A549 treated with Hydrocortisone at 1 μM for 4 hours (cell line): ENCODE measurements around the gene SMG5. TPM values are rescaled to one million over a fixed set of nuclear protein-coding genes. Genes with fewer than 3 reads are reported as not detected.

ENCODE experiments used
- total RNA-seq: library from RNA; stranded (reverse); fragments of 200-300 nt; extraction: Qiagen RNA extraction; gene quantifications from 5 replicates; pipeline ENCODE4 v1.2.3, GENCODE V29; 2022

SMG5 gene
- 41.9 to 46.8 TPM (median 43.0 TPM) in 5 replicates for total RNA-seq

GRCh38 chr1:156282479-156283222, at the start of gene SMG5:
SMG5 (minus strand) TSS chr1:156282825; CDS start chr1:156282680, 145 bp downstream.

GRCh38 chr1:156298852-156299357, 16.3 kb upstream of the SMG5 start, which contains the start of gene VHLL:
VHLL (minus strand) TSS chr1:156299307; CDS start chr1:156299189, 118 bp downstream.

GRCh38 chr1:156295391-156295947, 12.8 kb upstream of the SMG5 start, which contains the start of gene GLMP:
GLMP (minus strand) TSS chr1:156295679; CDS start chr1:156295645, 34 bp downstream.

GRCh38 chr1:156284112-156284511, 1.5 kb upstream of the SMG5 start, which contains the start of gene TMEM79:
TMEM79 (plus strand) TSS chr1:156284325; CDS start chr1:156285227, 902 bp downstream.

GRCh38 chr1:156247460-156248322, 34.9 kb downstream of the SMG5 start, which contains the start of gene PAQR6:
PAQR6 (minus strand) TSS chr1:156248056; CDS start chr1:156246731, 1,325 bp downstream.

GRCh38 chr1:156241926-156242325, 40.7 kb downstream of the SMG5 start, which contains the start of gene BGLAP:
BGLAP (plus strand) TSS chr1:156242184; CDS start chr1:156242232, 48 bp downstream.

GRCh38 chr1:156212833-156213643, 69.6 kb downstream of the SMG5 start, which contains the start of gene PMF1:
PMF1 (plus strand) TSS chr1:156213007; CDS start chr1:156213016, 9 bp downstream.

Other genes starting within 250 kb of the SMG5 start
- 34.3 to 41.2 TPM (median 40.5 TPM) in 5 replicates for gene UBQLN4, start 229.0 kb downstream of the SMG5 start, total RNA-seq
- 140 to 156 TPM (median 148 TPM) in 5 replicates for gene LAMTOR2, start 228.0 kb downstream of the SMG5 start, total RNA-seq
- 0.17 to 0.28 TPM in 2 of 5 replicates, not detected in the others for gene RAB25, start 221.7 kb downstream of the SMG5 start, total RNA-seq
- 1.2 to 2.4 TPM (median 2.2 TPM) in 5 replicates for gene MEX3A, start 200.4 kb downstream of the SMG5 start, total RNA-seq
- 697 to 752 TPM (median 725 TPM) in 5 replicates for gene LMNA, start 168.1 kb downstream of the SMG5 start, total RNA-seq
- 0.36 to 0.43 TPM (median 0.40 TPM) in 5 replicates for gene SEMA4A, start 129.2 kb downstream of the SMG5 start, total RNA-seq
- gene SLC25A44, start 88.7 kb downstream of the SMG5 start, total RNA-seq = 25.7 to 32.0 TPM (median 27.0 TPM) in 5 replicates
- 47.7 to 63.9 TPM (median 60.3 TPM) in 5 replicates for gene PMF1, start 69.8 kb downstream of the SMG5 start, total RNA-seq
- 0.16 to 0.62 TPM (median 0.30 TPM) in 3 of 5 replicates, not detected in the others for gene BGLAP, start 40.6 kb downstream of the SMG5 start, total RNA-seq
- gene PAQR6, start 34.8 kb downstream of the SMG5 start, total RNA-seq = 2.7 to 4.3 TPM (median 3.3 TPM) in 5 replicates
- gene TMEM79, start 1.5 kb upstream of the SMG5 start, total RNA-seq = 7.4 to 8.6 TPM (median 7.5 TPM) in 5 replicates
- 36.3 to 48.1 TPM (median 45.0 TPM) in 5 replicates for gene GLMP, start 12.9 kb upstream of the SMG5 start, total RNA-seq
- gene VHLL, start 16.5 kb upstream of the SMG5 start, total RNA-seq = not detected in 5 replicates
- gene CCT3, start 55.5 kb upstream of the SMG5 start, total RNA-seq = 373 to 439 TPM (median 401 TPM) in 5 replicates
- 1.7 to 2.8 TPM (median 2.1 TPM) in 5 replicates for gene TSACC, start 55.7 kb upstream of the SMG5 start, total RNA-seq
- gene RHBG, start 86.4 kb upstream of the SMG5 start, total RNA-seq = 0.09 TPM in 1 of 5 replicates, not detected in the others
- gene MEF2D, start 217.9 kb upstream of the SMG5 start, total RNA-seq = 23.9 to 32.3 TPM (median 27.1 TPM) in 5 replicates